GM13977 (cell line): ENCODE measurements around the gene TTL.
"Not testable (repeated sequence)": the region's sequence is repeated elsewhere in the genome, so short reads cannot be mapped to it uniquely, and the experiment has no call there.

Source experiments
- DNase-seq: peaks from one replicate; pipeline ENCODE4 v3.0.0; 2012; ENCODE audit warnings: low spot score
- CTCF ChIP-seq: IDR thresholded peaks from 2 replicates; pipeline ENCODE4 v1.5.1; 2012; ENCODE audit warnings: mild to moderate bottlenecking, control low read depth; ENCODE audit not compliant: insufficient read depth; ENCODE audit errors: extremely low read depth, missing control alignments
- in situ Hi-C: fragments of 300-500 bp; cut with MboI; formaldehyde crosslinking; loops from one replicate; pipeline ENCODE4 v1.12.0; 2022; ENCODE audit warnings: low sequenced_read_pairs, low pct_unique_long_range_greater_than_20kb, mixed read lengths, inconsistent platforms; ENCODE audit not compliant: unreplicated experiment

TTL gene

GRCh38 chr2:112493048-112493447 is 11.1 kb downstream of the TTL start:
- in situ Hi-C loops = no loop called here
- no peak for DNase-seq
- no peak for TF ChIP-seq CTCF

GRCh38 chr2:112493858-112494648 is 12.1 kb downstream of the TTL start:
- no peak for DNase-seq
- in situ Hi-C loops = no loop called here
- no peak for TF ChIP-seq CTCF

GRCh38 chr2:112494828-112495227 is 12.9 kb downstream of the TTL start:
- in situ Hi-C loops = no loop called here
- TF ChIP-seq CTCF = no peak
- DNase-seq = no peak

- in situ Hi-C loops, DNase-seq: not testable (repeated sequence)
These were observed 13.9 kb downstream of the TTL start for GRCh38 chr2:112495878-112496277.

- in situ Hi-C loops, DNase-seq: not testable (repeated sequence)
These were observed 19.0 kb downstream of the TTL start for GRCh38 chr2:112500850-112501484.

GRCh38 chr2:112509239-112509998 is 27.5 kb downstream of the TTL start:
- DNase-seq, in situ Hi-C loops: not testable (repeated sequence)

GRCh38 chr2:112516801-112517200 is 34.8 kb downstream of the TTL start:
- in situ Hi-C loops = no loop called here
- DNase-seq = no peak
- no peak for TF ChIP-seq CTCF

GRCh38 chr2:112518807-112519206 is 36.9 kb downstream of the TTL start:
- no peak for DNase-seq
- TF ChIP-seq CTCF = no peak
- in situ Hi-C loops = no loop called here
